Activated T-helper 1 cell treated with anti-CD3 and anti-CD28 coated beads, Interleukin-12 subunit alpha, Interleukin-12 subunit beta, Interleukin-2, Interleukin-4 antibody, amounts not matched to agents 30 ng/mL and 10 ng/mL and 1 ng/mL, durations not matched to agents 14 hours and 24 hours and 36 hours (primary cell): ENCODE results near the gene PTPRB. TPM values are rescaled to one million over a fixed set of nuclear protein-coding genes. Genes with fewer than 3 reads are reported as not detected.
A peak's percentile ranks its signal among the peaks of the same experiment; 100 is the strongest.

ENCODE experiments used
- DNase-seq: peaks from one replicate; pipeline ENCODE4 v3.0.0; 2021; ENCODE audit warnings: low spot score
- H3K27ac Mint-ChIP-seq: one replicate; pipeline ENCODE4 v1.8.0; 2021; ENCODE audit warnings: mild to moderate bottlenecking, mixed read lengths
- H3K27me3 Mint-ChIP-seq: one replicate; pipeline ENCODE4 v1.8.0; 2022; ENCODE audit warnings: mild to moderate bottlenecking, moderate library complexity, mixed read lengths; ENCODE audit not compliant: insufficient read depth
- H3K36me3 Mint-ChIP-seq: one replicate; pipeline ENCODE4 v1.8.0; 2021; ENCODE audit warnings: low read depth, mixed read lengths
- H3K4me1 Mint-ChIP-seq: one replicate; pipeline ENCODE4 v1.8.0; 2021; ENCODE audit warnings: low read depth, mixed read lengths
- H3K4me3 Mint-ChIP-seq: one replicate; pipeline ENCODE4 v1.8.0; 2021; ENCODE audit warnings: mild to moderate bottlenecking, moderate library complexity, mixed read lengths
- H3K9me3 Mint-ChIP-seq: one replicate; pipeline ENCODE4 v1.8.0; 2021; ENCODE audit warnings: mixed read lengths
- intact Hi-C: fragments of 100-400 bp; cut with micrococcal nuclease; formaldehyde crosslinking; loops from one replicate; pipeline ENCODE4 v1.15.1; 2024
- total RNA-seq: library from RNA; stranded (reverse); gene quantifications from 2 replicates; pipeline ENCODE4 v1.2.3, GENCODE V29; 2022

PTPRB gene
- total RNA-seq, 1 donor from 2014 or later = not detected

GRCh38 chr12:70635755-70636154 lies 1.5 kb downstream of the PTPRB start:
- Mint-ChIP-seq H3K4me1 (no peaks in the 10 kb centered on the region), H3K27ac (no peak overlapping the region), H3K4me3 (no peak overlapping the region), H3K27me3 (peaks cover 2% of the 10 kb centered on the region), H3K36me3 (no peaks in the 10 kb centered on the region), H3K9me3 (no peaks in the 10 kb centered on the region)
- DNase-seq = no peak
- intact Hi-C loops = no loop called here

GRCh38 chr12:70628701-70629480 lies 8.3 kb downstream of the PTPRB start:
- H3K36me3 Mint-ChIP-seq = no peaks in the 10 kb centered on the region
- DNase-seq = no peak
- H3K27me3 Mint-ChIP-seq = peaks cover 1% of the 10 kb centered on the region
- intact Hi-C loops = no loop called here
- H3K4me3 Mint-ChIP-seq = no peak overlapping the region
- no peaks in the 10 kb centered on the region for H3K4me1 Mint-ChIP-seq
- H3K9me3 Mint-ChIP-seq = no peaks in the 10 kb centered on the region
- no peak overlapping the region for H3K27ac Mint-ChIP-seq

GRCh38 chr12:70627677-70628076 lies 9.6 kb downstream of the PTPRB start:
- intact Hi-C loops = no loop called here
- H3K9me3 Mint-ChIP-seq = no peaks in the 10 kb centered on the region
- H3K27me3 Mint-ChIP-seq = peaks cover 1% of the 10 kb centered on the region
- H3K27ac Mint-ChIP-seq = no peak overlapping the region
- no peak overlapping the region for H3K4me3 Mint-ChIP-seq
- no peak for DNase-seq
- no peaks in the 10 kb centered on the region for H3K4me1 Mint-ChIP-seq
- no peaks in the 10 kb centered on the region for H3K36me3 Mint-ChIP-seq

GRCh38 chr12:70626180-70626579 lies 11.0 kb downstream of the PTPRB start:
- no peak overlapping the region for H3K4me3 Mint-ChIP-seq
- no peaks in the 10 kb centered on the region for H3K4me1 Mint-ChIP-seq
- intact Hi-C loops = no loop called here
- no peaks in the 10 kb centered on the region for H3K9me3 Mint-ChIP-seq
- DNase-seq = no peak
- no peak overlapping the region for H3K27ac Mint-ChIP-seq
- no peaks in the 10 kb centered on the region for H3K36me3 Mint-ChIP-seq
- peaks cover 1% of the 10 kb centered on the region for H3K27me3 Mint-ChIP-seq

GRCh38 chr12:70619471-70620152 lies 17.6 kb downstream of the PTPRB start:
- no peak for DNase-seq
- H3K27me3 Mint-ChIP-seq = no peaks in the 10 kb centered on the region
- H3K9me3 Mint-ChIP-seq = no peaks in the 10 kb centered on the region
- intact Hi-C loops = no loop called here
- H3K36me3 Mint-ChIP-seq = no peaks in the 10 kb centered on the region
- H3K4me1 Mint-ChIP-seq = no peaks in the 10 kb centered on the region
- no peak overlapping the region for H3K27ac Mint-ChIP-seq
- no peak overlapping the region for H3K4me3 Mint-ChIP-seq

- no peaks in the 10 kb centered on the region for H3K36me3 Mint-ChIP-seq
- peaks cover 2% of the 10 kb centered on the region for H3K27me3 Mint-ChIP-seq
- no peaks in the 10 kb centered on the region for H3K9me3 Mint-ChIP-seq
- H3K4me1 Mint-ChIP-seq = no peaks in the 10 kb centered on the region
- H3K4me3 Mint-ChIP-seq = no peak overlapping the region
- intact Hi-C loops = no loop called here
- H3K27ac Mint-ChIP-seq = no peak overlapping the region
- DNase-seq = no peak
Measured at GRCh38 chr12:70618371-70618770, 18.9 kb downstream of the PTPRB start.

GRCh38 chr12:70617450-70617849 lies 19.8 kb downstream of the PTPRB start:
- Mint-ChIP-seq H3K27ac (no peak overlapping the region), H3K4me3 (no peak overlapping the region), H3K9me3 (no peaks in the 10 kb centered on the region), H3K4me1 (no peaks in the 10 kb centered on the region), H3K27me3 (peaks cover 5% of the 10 kb centered on the region), H3K36me3 (no peaks in the 10 kb centered on the region)
- intact Hi-C loops = no loop called here
- no peak for DNase-seq

GRCh38 chr12:70615174-70615866 lies 21.9 kb downstream of the PTPRB start:
- no peaks in the 10 kb centered on the region for H3K4me1 Mint-ChIP-seq

GRCh38 chr12:70609739-70610491 lies 27.3 kb downstream of the PTPRB start:
- Mint-ChIP-seq H3K4me1 (no peaks in the 10 kb centered on the region), H3K9me3 (no peaks in the 10 kb centered on the region), H3K36me3 (no peaks in the 10 kb centered on the region), H3K27me3 (peaks cover 41% of the 10 kb centered on the region), H3K4me3 (no peak overlapping the region), H3K27ac (no peak overlapping the region)
- DNase-seq = no peak
- intact Hi-C loops = no loop called here

More at GRCh38 chr12:70615174-70615866, 21.9 kb downstream of the PTPRB start:
- Mint-ChIP-seq H3K36me3 (no peaks in the 10 kb centered on the region), H3K9me3 (no peaks in the 10 kb centered on the region), H3K27me3 (peaks cover 18% of the 10 kb centered on the region), H3K27ac (no peak overlapping the region), H3K4me3 (no peak overlapping the region)
- DNase-seq = no peak
- intact Hi-C loops = no loop called here

GRCh38 chr12:70609203-70609602 lies 28.0 kb downstream of the PTPRB start:
- Mint-ChIP-seq H3K9me3 (no peaks in the 10 kb centered on the region), H3K4me1 (no peaks in the 10 kb centered on the region), H3K27ac (no peak overlapping the region), H3K36me3 (no peaks in the 10 kb centered on the region), H3K4me3 (peak overlapping the region; percentile 56), H3K27me3 (peaks cover 41% of the 10 kb centered on the region)
- intact Hi-C loops = no loop called here
- DNase-seq = no peak

GRCh38 chr12:70608184-70608583 lies 29.0 kb downstream of the PTPRB start:
- intact Hi-C loops = no loop called here
- H3K4me1 Mint-ChIP-seq = no peaks in the 10 kb centered on the region
- no peak for DNase-seq
- peaks cover 38% of the 10 kb centered on the region for H3K27me3 Mint-ChIP-seq
- no peaks in the 10 kb centered on the region for H3K9me3 Mint-ChIP-seq
- H3K36me3 Mint-ChIP-seq = no peaks in the 10 kb centered on the region
- no peak overlapping the region for H3K4me3 Mint-ChIP-seq
- H3K27ac Mint-ChIP-seq = no peak overlapping the region

- no peak overlapping the region for H3K4me3 Mint-ChIP-seq
- peaks cover 36% of the 10 kb centered on the region for H3K27me3 Mint-ChIP-seq
- H3K9me3 Mint-ChIP-seq = no peaks in the 10 kb centered on the region
- no peaks in the 10 kb centered on the region for H3K36me3 Mint-ChIP-seq
- no peaks in the 10 kb centered on the region for H3K4me1 Mint-ChIP-seq
- DNase-seq = no peak
- intact Hi-C loops = no loop called here
- no peak overlapping the region for H3K27ac Mint-ChIP-seq
Measured at GRCh38 chr12:70607107-70607506, 30.1 kb downstream of the PTPRB start.
